Fibroblast of the aortic adventitia (primary cell): ENCODE data around the gene KIR3DL1. TPM values are rescaled to one million over a fixed set of nuclear protein-coding genes. Genes with fewer than 3 reads are reported as not detected.
"Not testable (repeated sequence)": the region's sequence is repeated elsewhere in the genome, so short reads cannot be mapped to it uniquely, and the experiment has no call there.

Experiments used
- DNase-seq: peaks from one replicate; pipeline ENCODE4 v3.0.0-alpha.2; 2010; ENCODE audit warnings: low read depth
- H3K4me3 ChIP-seq: 2 replicates; pipeline ENCODE4 v1.5.1; 2011; ENCODE audit warnings: low read depth, mild to moderate bottlenecking, control low read depth, low read length, moderate library complexity
- total RNA-seq: library from RNA; depleted of rRNA; stranded (reverse); fragments of >200 nt; gene quantifications from 2 replicates; pipeline ENCODE4 v1.2.3, GENCODE V29; 2012; ENCODE audit warnings: low replicate concordance
- TF ChIP-seq, protein P1 (sequence below): IDR thresholded peaks from 2 replicates; pipeline ENCODE4 v1.5.1; 2011; ENCODE audit warnings: mild to moderate bottlenecking, low read length, control low read depth, inconsistent platforms; ENCODE audit not compliant: insufficient read depth

KIR3DL1 gene
- total RNA-seq, 1 donor: not detected

DNA sequence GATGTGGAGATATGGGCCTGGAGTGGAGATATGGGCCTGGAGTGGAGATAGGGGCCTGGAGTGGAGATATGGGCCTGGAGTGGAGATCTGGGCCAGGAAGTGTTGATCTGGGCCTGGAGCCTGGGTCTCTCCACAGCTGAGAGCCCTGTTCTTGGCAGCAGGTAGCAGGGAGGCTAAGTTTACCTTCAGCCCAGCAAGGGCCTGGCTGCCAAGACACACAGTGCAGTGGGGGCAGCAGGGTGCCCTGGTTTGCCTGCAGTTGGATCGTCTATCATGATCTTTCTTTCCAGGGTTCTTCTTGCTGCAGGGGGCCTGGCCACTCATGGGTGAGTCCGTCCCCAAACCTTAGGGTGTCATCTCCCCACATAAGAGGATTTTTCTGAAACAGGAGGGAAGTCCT, 34.7 kb downstream of the KIR3DL1 start:
- H3K4me3 ChIP-seq: no peak overlapping the region
- TF ChIP-seq, protein P1, sequence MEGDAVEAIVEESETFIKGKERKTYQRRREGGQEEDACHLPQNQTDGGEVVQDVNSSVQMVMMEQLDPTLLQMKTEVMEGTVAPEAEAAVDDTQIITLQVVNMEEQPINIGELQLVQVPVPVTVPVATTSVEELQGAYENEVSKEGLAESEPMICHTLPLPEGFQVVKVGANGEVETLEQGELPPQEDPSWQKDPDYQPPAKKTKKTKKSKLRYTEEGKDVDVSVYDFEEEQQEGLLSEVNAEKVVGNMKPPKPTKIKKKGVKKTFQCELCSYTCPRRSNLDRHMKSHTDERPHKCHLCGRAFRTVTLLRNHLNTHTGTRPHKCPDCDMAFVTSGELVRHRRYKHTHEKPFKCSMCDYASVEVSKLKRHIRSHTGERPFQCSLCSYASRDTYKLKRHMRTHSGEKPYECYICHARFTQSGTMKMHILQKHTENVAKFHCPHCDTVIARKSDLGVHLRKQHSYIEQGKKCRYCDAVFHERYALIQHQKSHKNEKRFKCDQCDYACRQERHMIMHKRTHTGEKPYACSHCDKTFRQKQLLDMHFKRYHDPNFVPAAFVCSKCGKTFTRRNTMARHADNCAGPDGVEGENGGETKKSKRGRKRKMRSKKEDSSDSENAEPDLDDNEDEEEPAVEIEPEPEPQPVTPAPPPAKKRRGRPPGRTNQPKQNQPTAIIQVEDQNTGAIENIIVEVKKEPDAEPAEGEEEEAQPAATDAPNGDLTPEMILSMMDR: no peak
- DNase-seq: no peak

DNA sequence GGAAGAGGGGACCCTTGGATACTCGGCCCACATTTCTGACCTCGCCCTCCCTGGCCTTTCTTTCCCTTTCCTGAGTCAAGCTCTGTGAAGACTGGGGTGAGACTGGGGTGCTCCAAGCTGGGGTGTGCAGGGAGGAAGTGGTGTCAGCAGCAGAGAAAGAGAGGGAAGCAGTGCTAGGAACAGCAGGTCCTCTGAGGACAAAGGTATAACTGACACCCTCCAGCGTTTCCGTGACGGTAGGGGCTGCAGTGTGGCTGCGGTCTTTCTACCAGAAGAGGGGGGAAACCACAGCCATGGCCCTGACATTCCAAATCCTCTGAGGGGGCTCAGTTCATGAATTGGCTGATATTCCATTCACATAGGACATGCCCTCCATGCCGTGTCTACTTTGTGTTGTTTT, 35.1 kb downstream of the KIR3DL1 start:
- DNase-seq: no peak
- TF ChIP-seq, protein P1: no peak
- no peak overlapping the region for H3K4me3 ChIP-seq

DNA sequence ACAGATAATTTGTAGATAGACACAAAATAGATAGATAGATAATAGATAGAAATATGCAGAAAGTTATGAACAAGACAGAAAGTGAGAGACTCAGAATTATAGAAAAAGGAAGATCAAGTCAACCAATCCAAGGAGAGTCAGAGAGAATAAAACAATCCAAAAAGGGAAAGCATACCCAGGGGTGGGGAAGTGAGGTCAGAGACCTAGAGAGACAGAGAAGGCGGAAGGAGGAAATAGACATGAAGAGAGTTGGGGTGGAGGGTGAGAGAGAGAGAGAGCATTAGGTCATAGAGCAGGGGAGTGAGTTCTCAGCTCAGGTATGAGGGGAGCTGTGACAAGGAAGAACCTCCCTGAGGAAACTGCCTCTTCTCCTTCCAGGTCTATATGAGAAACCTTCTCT, 39.0 kb downstream of the KIR3DL1 start:
- not testable (repeated sequence) for H3K4me3 ChIP-seq, DNase-seq

DNA sequence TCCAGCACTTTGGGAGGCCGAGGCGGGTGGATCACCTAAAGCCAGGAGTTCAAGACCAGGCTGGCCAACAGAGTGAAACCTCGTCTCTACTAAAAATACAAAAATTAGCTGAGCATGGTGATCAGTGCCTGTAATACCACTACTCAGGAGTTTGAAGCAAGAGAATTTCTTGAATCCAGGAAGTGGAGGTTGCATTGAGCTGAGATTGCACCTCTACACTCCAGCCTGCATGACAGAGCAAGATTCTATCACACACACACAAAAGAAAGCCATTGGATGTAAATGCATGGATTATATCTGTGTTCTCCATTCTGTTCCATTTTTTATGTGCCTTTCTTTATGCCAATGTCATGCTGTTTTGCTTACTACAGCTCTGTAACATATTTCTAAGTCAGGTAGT, 42.2 kb downstream of the KIR3DL1 start:
- not testable (repeated sequence) for DNase-seq, H3K4me3 ChIP-seq

DNA sequence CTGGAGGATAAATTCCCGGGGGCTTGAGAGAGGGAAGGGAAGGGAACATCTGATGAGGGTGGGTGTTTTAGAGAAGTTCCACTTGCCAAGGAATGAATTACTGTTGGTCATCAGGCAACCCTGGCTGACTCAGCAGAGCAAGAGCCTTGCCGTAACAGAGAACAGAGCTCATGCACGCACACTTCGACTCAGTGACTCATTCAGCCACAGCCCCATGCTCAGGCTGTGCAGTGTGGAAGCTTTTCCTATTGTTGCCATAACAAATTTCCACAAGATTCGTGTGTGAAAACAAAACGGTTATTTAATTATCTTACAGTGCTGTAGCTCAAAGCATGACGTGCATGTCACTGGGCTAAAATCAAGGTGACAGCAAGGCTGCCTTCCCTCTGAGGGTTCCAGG, 43.2 kb downstream of the KIR3DL1 start:
- not testable (repeated sequence) for H3K4me3 ChIP-seq, DNase-seq

DNA sequence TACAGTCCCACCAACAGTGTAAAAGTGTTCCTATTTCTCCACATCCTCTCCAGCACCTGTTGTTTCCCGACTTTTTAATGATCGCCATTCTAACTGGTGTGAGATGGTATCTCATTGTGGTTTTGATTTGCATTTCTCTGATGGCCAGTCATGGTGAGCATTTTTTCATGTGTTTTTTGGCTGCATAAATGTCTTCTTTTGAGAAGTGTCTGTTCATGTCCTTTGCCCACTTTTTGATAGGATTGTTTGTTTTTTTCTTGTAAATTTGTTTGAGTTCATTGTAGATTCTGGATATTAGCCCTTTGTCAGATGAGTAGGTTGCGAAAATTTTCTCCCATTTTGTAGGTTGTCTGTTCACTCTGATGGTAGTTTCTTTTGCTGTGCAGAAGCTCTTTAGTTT, 47.2 kb downstream of the KIR3DL1 start:
- not testable (repeated sequence) for H3K4me3 ChIP-seq, DNase-seq

DNA sequence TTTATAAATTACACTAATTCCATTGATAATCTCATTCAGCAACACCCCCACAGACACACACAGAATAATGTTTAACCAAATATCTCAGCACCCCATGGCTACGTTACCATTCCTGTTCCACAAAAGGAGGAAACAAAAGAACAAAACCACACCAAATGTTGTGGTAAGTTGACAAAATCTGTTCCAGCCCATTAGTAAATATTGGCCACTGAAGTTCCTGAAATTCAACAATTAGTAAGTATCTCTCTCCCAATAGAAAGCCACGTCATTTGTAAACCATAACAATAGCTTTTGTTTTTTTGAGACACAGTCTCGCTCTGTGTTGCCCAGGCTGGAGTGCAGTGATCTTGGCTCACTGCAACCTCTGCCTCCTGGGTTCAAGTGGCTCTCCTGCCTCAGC, 55.4 kb downstream of the KIR3DL1 start:
- TF ChIP-seq, protein P1: no peak
- H3K4me3 ChIP-seq: no peak overlapping the region
- DNase-seq: no peak

DNA sequence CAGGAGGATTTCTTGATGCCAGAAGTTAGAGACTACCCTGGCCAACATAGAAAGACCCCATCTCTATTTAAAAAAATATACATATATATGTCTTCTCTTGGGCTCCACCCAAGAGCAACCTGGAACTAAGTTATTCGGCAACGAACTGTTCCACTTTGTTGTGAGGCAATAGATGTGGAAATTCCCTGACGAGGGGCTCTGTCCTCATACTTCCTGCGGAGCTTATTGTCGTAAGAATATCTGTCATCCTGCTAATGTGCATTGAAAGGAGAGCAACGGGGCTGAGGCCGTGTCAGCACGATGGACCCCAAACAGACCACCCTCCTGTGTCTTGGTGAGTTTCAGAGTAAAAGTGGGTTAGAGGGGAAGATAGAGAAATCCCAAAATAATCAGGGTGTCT, 57.7 kb downstream of the KIR3DL1 start, which contains the start of gene FCAR:
TSS of gene FCAR (plus strand) at position 246 of the 400 bp plus-strand sequence. CDS start at position 301, 55 bp downstream.
- H3K4me3 ChIP-seq: no peak within 1 kb of the TSS
- TF ChIP-seq, protein P1: no peak
- DNase-seq: no peak

DNA sequence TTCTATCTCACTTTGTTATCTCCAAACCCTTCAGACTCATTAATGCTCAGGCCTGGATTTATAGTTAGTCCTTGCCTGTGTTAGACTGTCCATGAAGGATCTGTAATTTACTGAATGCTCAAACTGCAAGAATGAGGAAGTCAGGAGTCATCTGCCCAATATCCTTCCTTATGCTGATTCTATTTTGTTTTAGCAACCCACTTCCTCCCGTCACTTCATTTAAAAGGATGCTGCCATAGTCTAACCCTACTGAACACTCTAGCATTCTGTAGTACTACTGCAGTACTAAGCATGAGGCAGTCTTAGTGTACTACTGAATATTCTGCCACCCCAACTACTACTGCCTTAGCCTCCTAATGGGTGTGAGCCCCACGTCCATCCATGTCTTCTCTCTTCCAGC, 59.2 kb downstream of the KIR3DL1 start:
- H3K4me3 ChIP-seq: no peak overlapping the region
- TF ChIP-seq, protein P1: no peak
- no peak for DNase-seq
